Activated CD4-positive, CD25-positive, alpha-beta regulatory T cell treated with anti-CD3 and anti-CD28 coated beads, Interleukin-2, amount 50 U/mL, for 16 hours (primary cell): ENCODE results near the gene PHACTR2.
"Not testable (repeated sequence)": the region's sequence is repeated elsewhere in the genome, so short reads cannot be mapped to it uniquely, and the experiment has no call there.

ENCODE experiments used
- DNase-seq: peaks from one replicate; pipeline ENCODE4 v3.0.0-alpha.2; 2020; ENCODE audit warnings: low read depth, low spot score

Gene PHACTR2

DNA sequence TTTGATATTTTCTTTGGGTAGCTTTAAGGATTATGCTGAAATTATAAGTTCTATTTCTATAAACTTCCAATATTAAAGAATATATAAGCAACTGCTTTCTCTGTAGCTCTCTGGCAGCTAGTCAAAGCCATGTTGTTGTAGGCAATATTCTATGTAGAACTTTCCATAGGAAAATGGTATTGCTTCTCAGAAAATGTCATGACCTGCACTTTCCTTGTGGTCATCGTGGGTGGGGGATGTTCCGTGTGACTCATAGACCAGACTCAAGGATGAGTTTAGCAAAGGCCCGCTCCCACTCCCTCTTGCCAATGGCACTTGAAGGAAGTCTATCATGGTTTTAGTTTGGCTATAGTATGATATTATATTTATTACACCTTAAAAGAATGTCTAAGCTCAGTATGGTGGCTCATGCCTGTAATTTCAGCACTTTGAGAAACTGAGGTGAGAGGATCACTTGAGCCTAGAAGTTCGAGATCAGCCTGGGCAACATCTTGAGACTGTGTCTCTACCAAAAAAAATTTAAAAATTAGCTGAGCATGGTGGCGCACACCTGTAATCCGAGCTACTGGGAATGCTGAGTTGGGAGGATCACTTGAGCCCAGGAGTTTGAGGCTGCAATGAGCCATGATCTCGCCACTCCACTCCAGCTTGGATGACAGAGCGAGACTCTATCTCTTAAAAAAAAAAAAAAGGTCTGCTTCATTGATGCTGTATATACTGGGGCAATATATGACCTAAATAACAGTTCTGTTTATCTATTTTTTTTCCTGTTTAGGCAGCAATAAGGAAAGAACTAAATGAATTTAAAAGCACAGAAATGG lies 128.7 kb downstream of the PHACTR2 start:
- DNase-seq: peak; percentile 41

DNA sequence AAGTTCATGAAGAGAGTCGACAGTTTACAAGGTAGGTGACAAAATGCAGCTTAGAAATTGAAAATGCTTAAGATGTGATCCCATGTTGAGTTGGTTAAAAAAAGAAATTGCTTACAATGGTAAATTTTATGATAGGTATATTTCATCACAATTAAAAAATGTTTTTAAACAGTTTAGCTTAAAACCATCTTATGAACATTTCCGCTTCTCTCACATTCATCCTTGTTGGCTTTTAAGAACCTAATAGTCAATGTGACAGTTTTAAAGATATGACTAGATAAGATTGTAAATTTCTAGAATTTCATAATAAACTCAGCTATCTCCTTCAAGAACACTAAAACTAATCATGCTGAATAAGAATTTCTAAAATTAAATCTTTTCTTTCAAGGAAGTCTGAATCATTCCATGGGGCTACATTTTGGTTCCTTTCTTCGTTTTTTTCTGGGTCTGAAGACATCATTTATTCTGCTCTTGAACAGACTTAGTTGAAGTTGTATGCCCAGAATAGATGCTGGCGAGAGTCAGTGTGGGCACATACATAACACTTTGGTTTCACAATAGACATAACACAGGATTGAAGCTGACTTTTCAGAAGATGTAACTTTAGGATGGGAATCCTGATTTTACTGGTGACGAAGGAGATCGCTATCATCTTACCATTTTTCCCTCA lies 129.5 kb downstream of the PHACTR2 start:
- no peak for DNase-seq

DNA sequence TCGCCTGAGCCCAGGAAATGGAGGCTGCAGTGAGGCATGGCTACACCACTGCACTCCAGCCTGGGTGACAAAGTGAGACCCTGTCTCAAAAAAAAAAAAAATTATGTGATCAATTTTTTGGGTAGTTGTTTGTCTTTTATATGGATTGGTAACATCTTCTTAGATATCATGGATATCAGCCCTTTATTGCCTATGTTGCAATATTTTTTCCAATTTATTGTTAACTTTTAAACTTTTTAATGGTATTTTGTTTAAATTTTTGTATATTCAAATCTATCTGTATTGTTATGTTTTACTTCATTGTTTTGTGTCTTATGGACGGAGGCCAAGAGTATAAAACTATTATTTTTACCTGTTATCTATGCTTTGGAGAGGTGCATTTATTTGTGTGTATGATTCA lies 133.0 kb downstream of the PHACTR2 start:
- no peak for DNase-seq

DNA sequence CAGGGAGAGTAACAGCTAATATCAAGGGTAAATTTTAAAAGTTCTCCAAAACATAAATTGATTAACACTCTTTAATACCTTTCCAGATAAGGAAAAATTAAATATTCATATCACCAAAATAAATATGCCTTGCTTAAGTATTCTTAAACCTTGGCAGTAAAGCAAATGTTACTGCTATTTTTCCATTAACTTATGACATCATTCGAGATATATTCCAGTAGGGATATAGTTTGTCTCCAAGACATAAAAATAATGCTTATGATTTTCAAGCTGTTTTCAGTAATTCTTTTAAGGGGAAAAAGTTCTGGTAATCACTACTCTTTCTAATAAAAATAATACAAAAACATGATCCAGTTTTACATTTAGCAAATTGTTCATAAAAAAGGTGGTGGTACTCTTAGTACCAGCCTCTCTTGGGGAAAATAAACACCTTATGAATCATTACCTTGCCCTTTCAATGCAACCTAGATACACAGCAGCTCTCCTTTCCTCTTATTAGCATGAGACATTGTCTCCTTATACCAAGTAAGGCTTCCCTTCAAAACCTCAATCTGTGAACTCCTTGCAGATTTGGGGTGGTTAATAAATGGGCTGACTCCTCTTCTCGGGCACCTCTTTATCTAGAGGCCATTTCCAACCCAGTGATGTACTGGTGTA lies 133.9 kb downstream of the PHACTR2 start:
- DNase-seq: no peak

DNA sequence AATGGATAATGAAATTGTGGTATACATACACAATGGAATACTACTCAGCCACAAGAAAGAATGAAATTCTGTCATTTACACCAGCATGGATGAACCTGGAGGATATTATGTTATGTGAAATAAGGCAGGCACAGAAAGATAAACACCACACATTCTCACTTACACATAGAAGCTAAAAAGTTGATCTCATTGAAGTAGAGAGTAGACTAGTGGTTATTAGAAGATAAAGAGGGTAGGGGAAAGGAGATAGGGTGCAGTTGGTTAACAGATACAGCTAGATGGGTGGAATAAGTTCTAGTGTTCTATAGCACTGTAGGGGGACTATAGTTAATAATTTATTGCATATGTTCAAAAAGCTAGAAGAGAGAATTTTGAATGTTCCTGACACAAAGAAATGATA lies 139.9 kb downstream of the PHACTR2 start:
- DNase-seq: no peak

DNA sequence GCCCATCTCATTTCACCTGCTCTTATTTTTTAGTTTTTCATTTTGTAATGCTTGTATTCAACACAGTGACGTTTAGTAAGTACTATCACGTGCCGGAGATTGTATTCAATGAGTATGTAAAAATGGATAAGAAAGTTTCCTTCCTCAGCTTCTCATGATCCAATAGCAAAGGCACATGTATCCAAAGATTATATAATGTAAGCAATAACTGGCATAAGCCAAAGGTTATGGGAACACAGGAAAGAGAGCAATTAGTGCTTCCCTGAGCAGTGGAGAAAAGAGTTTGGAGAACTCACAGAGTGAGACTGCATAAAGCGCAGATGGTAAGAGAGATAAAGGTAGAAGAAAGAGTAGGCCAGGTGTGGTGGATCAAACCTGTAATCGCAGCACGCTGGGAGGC lies 143.6 kb downstream of the PHACTR2 start:
- DNase-seq: no peak

DNA sequence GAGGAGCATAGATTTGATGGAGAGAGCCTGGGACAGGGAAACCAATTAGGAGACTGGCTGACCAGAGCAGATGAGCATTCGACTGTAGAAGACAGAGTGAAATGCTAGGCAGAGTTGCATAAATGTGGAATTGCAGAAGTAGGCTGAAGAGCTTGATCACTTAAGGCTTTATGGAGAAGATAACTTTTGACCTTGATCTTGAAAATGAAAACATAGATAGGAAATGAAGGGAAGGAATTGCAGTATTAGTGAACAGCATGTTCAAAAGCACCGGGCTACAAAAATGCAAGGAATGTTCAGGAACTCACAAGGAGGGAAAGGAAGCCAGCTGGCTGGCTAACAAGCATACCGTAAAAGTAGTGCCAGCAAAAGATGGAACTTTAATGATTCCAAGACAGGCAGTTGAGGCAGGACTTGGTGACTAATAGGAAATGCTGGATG lies 144.8 kb downstream of the PHACTR2 start:
- no peak for DNase-seq

DNA sequence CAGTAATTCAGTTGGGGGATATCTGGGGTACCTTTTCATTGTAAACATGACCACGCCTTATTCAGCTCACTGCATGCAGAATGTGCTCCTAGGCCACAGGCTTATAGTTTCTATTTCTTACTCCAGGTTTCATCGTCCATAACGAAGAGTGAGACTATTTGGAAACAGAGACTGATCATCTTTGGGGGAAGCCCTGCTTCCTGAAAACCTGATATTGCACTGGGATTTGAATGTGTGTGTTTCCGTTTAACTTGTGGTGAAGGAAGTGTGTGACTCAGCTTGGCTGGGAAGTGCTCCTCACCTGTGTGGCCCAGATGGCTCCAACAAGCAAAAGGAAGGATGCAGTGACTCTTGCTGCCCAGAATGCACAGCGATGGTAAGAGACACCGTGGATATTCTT lies 145.8 kb downstream of the PHACTR2 start:
- no peak for DNase-seq

DNA sequence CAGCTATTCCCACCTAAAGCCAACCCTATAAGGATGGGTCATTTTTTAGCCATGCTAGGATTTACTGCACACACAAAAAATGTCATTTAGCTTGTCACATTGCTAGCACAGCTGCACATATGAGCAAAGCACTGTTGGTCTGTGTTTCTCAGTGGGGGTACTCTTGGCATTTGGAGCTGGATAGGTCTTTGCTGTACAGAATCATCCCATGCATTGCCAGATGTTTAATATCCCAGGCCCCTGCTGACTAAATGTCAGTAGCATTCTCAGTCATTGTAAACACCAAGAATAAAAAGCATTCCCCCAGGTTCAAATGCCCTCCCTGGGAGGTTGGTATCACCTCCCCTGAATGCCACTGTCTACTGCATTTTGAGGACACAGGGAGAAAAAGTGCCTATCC lies 150.8 kb downstream of the PHACTR2 start:
- DNase-seq: no peak

DNA sequence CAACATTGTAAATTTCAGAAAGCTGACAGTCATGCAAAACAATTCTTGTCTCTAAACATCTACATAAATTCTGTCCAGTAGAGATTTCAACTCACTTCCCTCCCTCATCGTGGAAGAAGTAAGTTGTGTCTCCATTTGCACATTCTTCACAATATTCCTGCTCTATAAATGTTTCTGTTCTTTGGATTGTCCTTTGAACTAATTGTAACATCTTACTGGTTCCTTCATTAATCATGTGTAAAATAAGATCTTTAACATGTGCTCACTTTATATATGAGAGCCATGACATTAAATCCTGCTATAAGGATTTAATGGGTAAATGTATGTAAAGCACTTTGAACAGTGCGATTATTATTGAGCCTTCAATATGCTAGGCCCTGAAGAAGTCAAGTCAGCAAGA lies 158.4 kb downstream of the PHACTR2 start:
- no peak for DNase-seq

DNA sequence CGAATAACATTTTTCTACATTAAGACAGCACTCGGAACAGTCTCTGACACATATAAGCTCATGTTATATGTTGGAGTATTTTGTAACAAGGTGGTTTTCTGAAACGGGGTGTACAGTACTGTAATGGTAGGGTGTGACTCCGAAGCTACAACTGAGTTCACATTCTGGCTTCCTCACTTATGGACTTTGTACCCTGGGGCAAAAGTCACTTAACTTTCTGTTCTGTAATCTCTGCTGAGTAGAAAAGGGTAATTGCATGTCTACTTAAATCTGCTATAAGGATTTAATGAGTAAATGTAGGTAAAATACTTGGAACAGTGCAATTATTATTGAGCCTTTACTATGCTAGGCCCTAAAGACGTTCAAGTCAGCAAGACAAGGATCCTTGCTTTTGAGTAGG lies 160.6 kb downstream of the PHACTR2 start:
- DNase-seq: no peak

DNA sequence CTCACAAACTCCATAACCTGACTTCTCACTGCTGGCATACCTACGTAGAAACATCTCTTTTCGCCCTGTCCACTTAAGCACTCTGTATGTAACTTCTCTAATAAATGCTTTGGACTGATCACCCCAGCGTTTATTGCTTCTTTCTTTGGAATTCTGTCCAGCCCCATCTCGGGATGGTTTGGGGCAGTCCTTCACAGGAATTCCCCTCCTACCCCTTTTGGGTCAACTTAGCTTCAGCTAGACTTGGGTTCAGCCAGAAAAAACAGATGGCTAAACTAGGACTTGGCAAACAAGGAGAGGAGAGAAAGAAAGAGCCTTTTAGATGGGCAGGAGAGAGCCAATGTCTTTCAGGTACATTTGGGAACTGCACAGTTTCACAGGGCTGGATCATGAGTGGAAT lies 161.4 kb downstream of the PHACTR2 start:
- no peak for DNase-seq

DNA sequence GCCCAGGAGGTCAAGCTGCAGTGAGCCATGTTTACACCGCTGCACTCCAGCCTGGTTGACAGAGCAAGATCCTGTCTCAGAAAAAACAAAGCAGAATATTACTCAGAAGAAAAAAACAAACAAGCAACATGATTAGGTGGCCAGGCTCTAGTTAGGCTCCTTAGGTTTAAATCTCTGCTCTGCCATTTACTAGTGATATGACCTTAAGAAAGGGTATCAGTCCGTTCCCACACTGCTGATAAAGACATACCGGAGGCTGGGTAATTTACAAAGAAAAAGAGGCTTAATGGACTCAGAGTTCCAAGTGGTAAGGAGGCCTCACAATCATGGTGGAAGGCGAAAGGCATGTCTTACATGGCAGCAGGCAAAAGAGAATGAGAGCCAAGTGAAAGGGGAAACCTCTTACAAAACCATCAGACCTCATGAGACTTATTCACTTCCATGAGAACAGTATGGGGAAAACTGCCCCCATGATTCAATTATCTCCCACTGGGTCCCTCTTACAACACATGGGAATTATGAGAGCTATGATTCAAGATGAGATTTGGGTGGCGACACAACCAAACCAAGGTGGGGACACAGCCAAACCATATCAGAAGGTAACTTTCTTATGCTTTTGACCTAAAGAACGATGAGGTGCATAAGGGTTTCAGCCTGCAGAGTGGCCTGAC lies 163.0 kb downstream of the PHACTR2 start:
- DNase-seq: no peak

DNA sequence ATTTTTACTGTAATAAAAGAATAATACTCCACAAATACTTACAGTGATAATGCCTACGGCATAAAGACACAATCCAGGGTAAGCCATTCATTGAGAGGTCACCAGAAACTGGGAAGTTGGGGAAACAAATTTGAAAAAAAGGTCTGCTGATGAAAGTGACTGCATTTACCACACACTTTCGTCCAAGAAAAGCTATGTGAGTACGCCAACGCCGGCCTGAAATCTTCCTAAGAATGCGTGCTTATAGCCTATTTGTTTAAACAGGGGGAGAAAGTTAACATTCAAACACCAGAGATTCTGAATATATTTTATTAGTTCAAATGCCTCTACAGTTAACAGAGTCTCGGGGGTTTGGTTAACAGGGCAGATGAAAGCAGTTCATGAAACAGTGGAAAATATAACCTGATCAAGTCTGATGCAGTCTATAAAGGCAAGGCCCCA lies 164.7 kb downstream of the PHACTR2 start:
- no peak for DNase-seq

DNA sequence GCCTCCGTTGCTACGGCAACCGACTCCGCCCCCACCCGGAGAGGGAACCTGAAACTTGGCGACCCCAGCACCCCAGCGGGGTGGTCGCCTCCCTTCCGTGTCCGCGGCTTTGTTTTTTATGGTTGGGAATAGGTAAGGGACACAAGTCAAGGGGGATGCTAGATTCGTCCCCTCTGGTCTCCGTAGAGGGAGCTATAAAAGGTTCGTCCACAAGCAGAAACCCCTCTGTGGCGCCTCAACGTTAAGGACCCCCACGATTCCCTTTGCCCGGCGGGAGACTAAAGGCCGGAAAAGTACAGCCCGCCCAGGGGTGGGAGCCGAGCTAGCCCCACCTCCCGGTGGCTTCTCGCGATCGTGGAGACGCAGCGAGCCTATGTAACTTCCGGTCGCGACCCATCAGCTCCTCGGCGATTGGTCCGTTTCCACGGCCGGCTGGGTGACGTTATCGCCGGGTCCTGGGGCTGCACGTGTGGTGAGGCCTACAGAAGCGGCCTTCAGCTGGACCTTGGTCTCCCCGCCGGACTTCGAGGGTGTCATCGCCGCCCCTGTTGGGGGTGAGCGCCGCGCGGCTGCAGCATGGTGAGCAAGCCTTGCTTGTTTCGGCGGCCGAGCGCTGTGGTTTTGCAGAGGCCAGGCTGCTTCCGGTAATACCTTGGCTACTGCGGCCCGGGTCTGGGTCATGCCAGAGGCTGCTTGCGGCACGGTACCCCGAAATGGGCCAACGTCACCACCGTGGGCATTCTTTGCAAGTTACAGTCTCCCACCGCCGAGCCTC lies 165.3 kb downstream of the PHACTR2 start, which contains the start of gene LTV1:
TSS of gene LTV1 (plus strand) at position 437 of the 775 bp plus-strand sequence. CDS start at position 577, 140 bp downstream.
- DNase-seq: peak; percentile 84

DNA sequence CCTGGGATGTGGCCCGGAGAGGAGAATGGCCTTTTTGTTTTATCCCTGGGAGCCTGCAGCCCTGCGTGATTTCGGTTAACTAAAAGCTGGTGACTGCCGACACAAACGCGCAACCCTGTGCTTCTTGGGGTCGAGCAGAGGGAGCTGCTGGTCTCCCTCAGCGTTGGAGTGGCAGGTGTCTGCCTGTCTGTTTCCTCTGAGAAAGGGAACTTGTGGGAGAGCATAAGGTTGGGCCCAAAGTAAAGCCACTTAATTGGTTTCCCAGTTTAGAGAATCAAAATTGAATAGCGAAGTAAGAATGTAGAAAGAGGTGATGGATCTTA lies 165.9 kb downstream of the PHACTR2 start:
- no peak for DNase-seq

DNA sequence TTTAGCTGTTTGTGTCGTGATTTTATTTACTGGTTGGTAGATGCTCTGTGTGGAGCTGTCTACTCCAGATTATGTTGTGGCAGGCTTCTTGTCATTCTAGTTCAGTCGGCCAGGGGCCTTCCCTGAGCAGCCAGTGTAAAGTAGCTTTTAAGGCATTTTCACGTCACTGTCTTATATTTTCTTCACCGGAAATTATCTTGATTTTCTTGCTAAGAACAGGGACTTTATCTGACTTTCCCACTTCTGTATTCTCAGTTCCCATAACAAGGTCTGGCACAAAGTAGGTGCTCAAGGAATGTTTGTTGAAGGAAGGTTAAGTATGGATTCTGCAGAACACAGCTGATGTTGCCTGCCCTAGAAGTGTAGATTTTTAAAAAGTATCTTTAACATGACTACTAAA lies 166.2 kb downstream of the PHACTR2 start:
- no peak for DNase-seq

DNA sequence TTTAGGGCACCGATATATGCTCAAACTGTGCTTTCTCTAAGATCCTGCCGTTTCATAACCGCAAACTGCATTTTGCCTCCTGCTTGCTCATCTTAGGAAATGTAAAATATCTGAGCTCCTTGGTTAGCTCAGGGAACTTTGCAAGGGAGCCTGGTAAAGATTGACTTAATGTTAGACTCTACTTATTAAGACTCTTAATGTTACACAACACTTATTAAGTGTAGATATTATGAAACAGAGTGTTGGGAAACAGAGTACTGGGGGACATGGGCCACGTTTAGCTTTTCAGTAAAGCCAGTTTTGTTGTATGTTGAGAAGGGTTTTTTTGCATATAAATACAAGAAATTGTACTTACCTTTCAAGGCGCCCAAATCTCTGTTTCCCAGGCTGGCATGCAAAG lies 167.3 kb downstream of the PHACTR2 start:
- DNase-seq: no peak

DNA sequence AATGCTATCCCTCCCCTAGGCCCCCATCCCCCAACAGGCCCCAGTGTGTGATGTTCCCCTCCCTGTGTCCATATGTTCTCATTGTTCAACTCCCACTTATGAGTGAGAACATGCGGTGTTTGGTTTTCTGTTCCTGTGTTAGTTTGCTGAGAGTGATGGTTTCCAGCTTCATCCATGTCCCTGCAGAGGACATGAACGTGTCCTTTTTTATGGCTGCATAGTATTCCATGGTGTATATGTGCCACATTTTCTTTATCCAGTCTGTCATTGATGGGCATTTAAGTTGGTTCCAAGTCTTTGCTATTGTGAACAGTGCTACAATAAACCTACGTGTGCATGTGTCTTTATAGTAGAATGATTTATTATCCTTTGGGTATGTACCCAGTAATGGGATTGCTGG lies 173.9 kb downstream of the PHACTR2 start:
- DNase-seq: not testable (repeated sequence)

DNA sequence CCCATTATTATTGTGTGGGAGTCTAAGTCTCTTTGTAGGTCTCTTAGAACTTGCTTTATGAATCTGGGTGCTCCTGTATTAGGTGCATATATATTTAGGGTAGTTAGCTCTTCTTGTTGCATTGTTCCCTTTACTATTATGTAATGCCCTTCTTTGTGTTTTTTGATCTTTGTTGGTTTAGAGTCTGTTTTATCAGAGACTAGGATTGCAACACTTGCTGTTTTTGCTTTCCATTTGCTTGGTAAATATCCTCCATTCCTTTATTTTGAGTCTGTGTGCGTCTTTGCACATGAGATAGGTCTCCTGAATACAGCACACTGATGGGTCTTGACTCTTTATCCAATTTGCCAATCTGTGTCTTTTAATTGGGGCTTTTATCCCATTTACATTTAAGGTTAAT lies 177.3 kb downstream of the PHACTR2 start:
- DNase-seq: not testable (repeated sequence)

DNA sequence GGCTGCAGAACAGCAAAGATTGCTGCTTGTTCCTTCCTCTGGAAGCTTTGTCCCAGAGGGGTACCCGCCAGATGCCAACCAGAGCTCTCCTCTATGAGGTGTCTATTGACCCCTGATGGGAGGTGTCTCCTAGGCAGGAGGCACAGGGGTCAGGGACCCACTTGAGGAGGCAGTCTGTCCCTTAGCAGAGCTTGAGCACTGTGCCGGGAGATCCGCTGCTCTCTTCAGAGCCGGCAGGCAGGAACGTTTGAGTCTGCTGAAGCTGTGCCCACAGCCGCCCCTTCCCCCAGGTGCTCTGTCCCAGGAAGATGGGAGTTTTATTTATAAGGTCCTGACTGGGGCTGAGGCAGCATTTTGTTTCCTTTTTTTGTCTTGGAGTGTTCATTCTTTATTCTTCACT lies 179.0 kb downstream of the PHACTR2 start:
- DNase-seq: not testable (repeated sequence)
